Measurements from ENCODE around the gene OR14K1. TPM values are rescaled to one million over a fixed set of nuclear protein-coding genes. Genes with fewer than 3 reads are reported as not detected.
"Not testable (repeated sequence)": the region's sequence is repeated elsewhere in the genome, so short reads cannot be mapped to it uniquely, and the experiment has no call there.

OR14K1 gene, protein sequence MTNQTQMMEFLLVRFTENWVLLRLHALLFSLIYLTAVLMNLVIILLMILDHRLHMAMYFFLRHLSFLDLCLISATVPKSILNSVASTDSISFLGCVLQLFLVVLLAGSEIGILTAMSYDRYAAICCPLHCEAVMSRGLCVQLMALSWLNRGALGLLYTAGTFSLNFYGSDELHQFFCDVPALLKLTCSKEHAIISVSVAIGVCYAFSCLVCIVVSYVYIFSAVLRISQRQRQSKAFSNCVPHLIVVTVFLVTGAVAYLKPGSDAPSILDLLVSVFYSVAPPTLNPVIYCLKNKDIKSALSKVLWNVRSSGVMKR
- not detected in 2 replicates for total RNA-seq (2022)
- Bru-seq, nascent RNA, result not detected
- BruChase-seq, experiment 1, labeled RNA remaining after a 2-hour chase, result not detected
- BruChase-seq, experiment 2, labeled RNA remaining after a 6-hour chase, result not detected
- long read RNA-seq, result 0 reads

DNA sequence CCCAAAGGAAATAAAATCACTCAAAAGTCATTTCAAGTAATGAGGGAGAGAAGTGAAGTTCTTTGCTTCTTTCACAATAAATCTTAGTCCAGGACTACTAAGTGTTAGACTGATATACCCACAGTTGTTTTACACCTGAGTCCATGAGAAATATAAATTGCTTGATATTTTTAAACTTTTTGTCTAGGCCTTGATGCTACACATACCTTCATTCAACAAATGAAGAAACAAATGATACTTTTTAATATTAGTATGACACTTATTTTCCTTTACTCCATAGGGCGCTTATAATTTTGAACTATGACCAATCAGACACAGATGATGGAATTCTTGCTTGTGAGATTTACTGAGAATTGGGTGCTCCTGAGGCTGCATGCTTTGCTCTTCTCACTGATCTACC lies at the start of gene OR14K1:
OR14K1 (plus strand) TSS at position 301 of the 400 bp plus-strand sequence; CDS start at position 301, 0 bp downstream.
- intact Hi-C loops (cut with micrococcal nuclease; ENCODE audit: unreplicated experiment), result no loop called here
- Histone ChIP-seq H3K4me3 (ENCODE audit: low read depth, low read length) (no peak within 1 kb of the TSS), H3K36me3 (ENCODE audit: control insufficient read depth, insufficient read depth, low read length) (no peaks in the 10 kb centered on the region), H3K4me1 (no peaks in the 10 kb centered on the region), H3K9me3 (no peaks in the 10 kb centered on the region; the same call in 1 of the 2 replicates), H3K27me3 (replicated peaks; ENCODE audit: control insufficient read depth, insufficient read depth, low read length) (no peaks in the 10 kb centered on the region)
- ChIA-PET POLR2A (no interaction called here), CTCF (no interaction called here)
- Mint-ChIP-seq H3K27me3 (ENCODE audit: insufficient read depth, unreplicated experiment) (peaks cover 3% of the 10 kb centered on the region), H3K27ac (ENCODE audit: unreplicated experiment) (no peak within 1 kb of the TSS), H3K36me3 (ENCODE audit: insufficient read depth, unreplicated experiment) (no peaks in the 10 kb centered on the region), H3K9me3 (ENCODE audit: unreplicated experiment) (no peaks in the 10 kb centered on the region), H3K4me1 (ENCODE audit: low read depth, unreplicated experiment) (no peaks in the 10 kb centered on the region), H3K4me3 (ENCODE audit: unreplicated experiment) (no peak within 1 kb of the TSS)
- TF ChIP-seq, protein P1, sequence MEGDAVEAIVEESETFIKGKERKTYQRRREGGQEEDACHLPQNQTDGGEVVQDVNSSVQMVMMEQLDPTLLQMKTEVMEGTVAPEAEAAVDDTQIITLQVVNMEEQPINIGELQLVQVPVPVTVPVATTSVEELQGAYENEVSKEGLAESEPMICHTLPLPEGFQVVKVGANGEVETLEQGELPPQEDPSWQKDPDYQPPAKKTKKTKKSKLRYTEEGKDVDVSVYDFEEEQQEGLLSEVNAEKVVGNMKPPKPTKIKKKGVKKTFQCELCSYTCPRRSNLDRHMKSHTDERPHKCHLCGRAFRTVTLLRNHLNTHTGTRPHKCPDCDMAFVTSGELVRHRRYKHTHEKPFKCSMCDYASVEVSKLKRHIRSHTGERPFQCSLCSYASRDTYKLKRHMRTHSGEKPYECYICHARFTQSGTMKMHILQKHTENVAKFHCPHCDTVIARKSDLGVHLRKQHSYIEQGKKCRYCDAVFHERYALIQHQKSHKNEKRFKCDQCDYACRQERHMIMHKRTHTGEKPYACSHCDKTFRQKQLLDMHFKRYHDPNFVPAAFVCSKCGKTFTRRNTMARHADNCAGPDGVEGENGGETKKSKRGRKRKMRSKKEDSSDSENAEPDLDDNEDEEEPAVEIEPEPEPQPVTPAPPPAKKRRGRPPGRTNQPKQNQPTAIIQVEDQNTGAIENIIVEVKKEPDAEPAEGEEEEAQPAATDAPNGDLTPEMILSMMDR (IDR thresholded peaks at IDR 0.05; ENCODE audit: insufficient read depth in 1 of 2, low read depth in 1 of 2, low read length in 1 of 2, severe bottlenecking in 1 of 2, unreplicated experiment in 1 of 2), result no peak
- BruUV-seq (replicated peaks), result no TSS peak
- DNase-seq, result no peak

DNA sequence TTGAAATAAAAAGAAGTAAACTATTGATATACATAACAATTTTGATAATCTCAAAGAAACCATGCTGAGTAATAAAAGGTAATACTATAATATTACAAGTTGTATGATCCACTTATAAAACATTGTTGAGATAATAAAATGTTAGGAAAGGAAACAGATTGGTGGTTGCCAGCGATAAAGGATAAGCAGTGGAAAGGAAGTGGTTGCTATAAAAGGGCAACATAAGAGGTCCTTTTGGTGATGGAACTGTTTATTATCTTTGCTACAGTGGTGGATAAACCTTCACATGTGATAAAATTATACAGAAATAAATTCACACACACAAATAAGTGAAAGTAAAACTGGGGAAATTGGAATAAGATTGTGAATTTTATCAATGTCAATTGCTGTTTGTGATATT lies 37.1 kb upstream of the OR14K1 start:
- TF ChIP-seq, protein P1 (IDR thresholded peaks at IDR 0.05; ENCODE audit: insufficient read depth in 1 of 2, low read depth in 1 of 2, low read length in 1 of 2, severe bottlenecking in 1 of 2, unreplicated experiment in 1 of 2), result no peak
- no TSS peak for BruUV-seq (replicated peaks)
- POLR2A ChIA-PET, result no interaction called here
- H3K36me3 Mint-ChIP-seq (ENCODE audit: insufficient read depth, unreplicated experiment), result no peaks in the 10 kb centered on the region
- CTCF ChIA-PET, result no interaction called here
- H3K4me1 ChIP-seq, result no peaks in the 10 kb centered on the region
- H3K9me3 ChIP-seq, result no peaks in the 10 kb centered on the region
- H3K27me3 Mint-ChIP-seq (ENCODE audit: insufficient read depth, unreplicated experiment), result no peaks in the 10 kb centered on the region
- no peak overlapping the region for H3K4me3 ChIP-seq (ENCODE audit: low read depth, low read length)
- H3K9me3 Mint-ChIP-seq (ENCODE audit: unreplicated experiment), result peaks cover 10% of the 10 kb centered on the region
- no peak for DNase-seq
- H3K27ac Mint-ChIP-seq (ENCODE audit: unreplicated experiment), result no peak overlapping the region
- intact Hi-C loops (cut with micrococcal nuclease; ENCODE audit: unreplicated experiment), result no loop called here
- H3K27me3 ChIP-seq (replicated peaks; ENCODE audit: control insufficient read depth, insufficient read depth, low read length), result no peaks in the 10 kb centered on the region
- no peak overlapping the region for H3K4me3 Mint-ChIP-seq (ENCODE audit: unreplicated experiment)
- no peaks in the 10 kb centered on the region for H3K36me3 ChIP-seq (ENCODE audit: control insufficient read depth, insufficient read depth, low read length)
- no peaks in the 10 kb centered on the region for H3K4me1 Mint-ChIP-seq (ENCODE audit: low read depth, unreplicated experiment)

DNA sequence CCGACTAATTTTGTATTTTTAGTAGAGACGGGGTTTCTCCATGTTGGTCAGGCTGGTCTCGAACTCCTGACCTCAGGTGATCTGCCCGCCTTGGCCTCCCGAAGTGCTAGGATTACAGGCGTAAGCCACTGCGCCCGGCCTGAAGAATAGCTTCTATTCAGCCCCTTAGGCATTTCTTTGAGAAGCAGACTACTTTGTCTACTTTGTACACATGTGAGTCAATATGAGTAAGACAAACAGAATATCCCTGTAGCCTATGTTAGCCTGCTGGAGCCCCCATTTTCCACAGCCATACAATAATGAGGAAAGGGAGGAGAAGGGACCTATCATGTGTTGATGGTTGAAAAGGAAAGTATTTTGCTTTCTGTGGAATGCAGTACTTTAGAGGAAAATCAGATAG lies 27.7 kb upstream of the OR14K1 start:
- intact Hi-C loops (cut with micrococcal nuclease; ENCODE audit: unreplicated experiment); H3K4me1 ChIP-seq; POLR2A ChIA-PET; H3K4me3 Mint-ChIP-seq (ENCODE audit: unreplicated experiment); H3K36me3 ChIP-seq (ENCODE audit: control insufficient read depth, insufficient read depth, low read length); H3K4me3 ChIP-seq (ENCODE audit: low read depth, low read length); H3K4me1 Mint-ChIP-seq (ENCODE audit: low read depth, unreplicated experiment); DNase-seq; H3K36me3 Mint-ChIP-seq (ENCODE audit: insufficient read depth, unreplicated experiment); H3K27me3 ChIP-seq (replicated peaks; ENCODE audit: control insufficient read depth, insufficient read depth, low read length); H3K9me3 Mint-ChIP-seq (ENCODE audit: unreplicated experiment); BruUV-seq (replicated peaks); CTCF ChIA-PET; H3K27ac Mint-ChIP-seq (ENCODE audit: unreplicated experiment); H3K9me3 ChIP-seq: not testable (repeated sequence)
- H3K27me3 Mint-ChIP-seq (ENCODE audit: insufficient read depth, unreplicated experiment), result peaks cover 11% of the 10 kb centered on the region

All from Caco-2 (cell line).